HAP-1 (cell line): ENCODE results near the gene UBTD2.
"Not testable (repeated sequence)": the region's sequence is repeated elsewhere in the genome, so short reads cannot be mapped to it uniquely, and the experiment has no call there.

Experiments
- DNase-seq, 2 experiments: peaks; one replicate each; pipeline ENCODE4 v3.0.0-alpha.2; 2016 to 2020; ENCODE audit warnings: low spot score in 2 of 2
- H3K27me3 ChIP-seq: fragments of 250-450 bp; sonication (Bioruptor Pico); 2 replicates; pipeline ENCODE4 v1.5.1; 2020; ENCODE audit warnings: low read depth, mild to moderate bottlenecking, moderate library complexity
- H3K36me3 ChIP-seq: fragments of 250-450 bp; sonication (Bioruptor Pico); replicated peaks from 2 replicates; pipeline ENCODE4 v1.5.1; 2020; ENCODE audit warnings: mild to moderate bottlenecking
- H3K4me1 ChIP-seq: fragments of 250-450 bp; sonication (Bioruptor Pico); 2 replicates; pipeline ENCODE4 v1.5.1; 2020; ENCODE audit warnings: mild to moderate bottlenecking
- H3K4me3 ChIP-seq: fragments of 250-450 bp; sonication (Bioruptor Pico); 2 replicates; pipeline ENCODE4 v1.5.1; 2020; ENCODE audit warnings: mild to moderate bottlenecking, moderate library complexity
- H3K9me3 ChIP-seq: fragments of 250-450 bp; sonication (Bioruptor Pico); 2 replicates; pipeline ENCODE4 v1.5.1; 2020; ENCODE audit warnings: mild to moderate bottlenecking, moderate library complexity
- in situ Hi-C: fragments of 300-500 bp; cut with MboI; formaldehyde crosslinking; loops from 3 replicates; pipeline ENCODE4 v1.14.3; 2020; ENCODE audit warnings: low sequenced_read_pairs, inconsistent platforms, mixed read lengths

Gene UBTD2, protein sequence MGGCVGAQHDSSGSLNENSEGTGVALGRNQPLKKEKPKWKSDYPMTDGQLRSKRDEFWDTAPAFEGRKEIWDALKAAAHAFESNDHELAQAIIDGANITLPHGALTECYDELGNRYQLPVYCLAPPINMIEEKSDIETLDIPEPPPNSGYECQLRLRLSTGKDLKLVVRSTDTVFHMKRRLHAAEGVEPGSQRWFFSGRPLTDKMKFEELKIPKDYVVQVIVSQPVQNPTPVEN

DNA sequence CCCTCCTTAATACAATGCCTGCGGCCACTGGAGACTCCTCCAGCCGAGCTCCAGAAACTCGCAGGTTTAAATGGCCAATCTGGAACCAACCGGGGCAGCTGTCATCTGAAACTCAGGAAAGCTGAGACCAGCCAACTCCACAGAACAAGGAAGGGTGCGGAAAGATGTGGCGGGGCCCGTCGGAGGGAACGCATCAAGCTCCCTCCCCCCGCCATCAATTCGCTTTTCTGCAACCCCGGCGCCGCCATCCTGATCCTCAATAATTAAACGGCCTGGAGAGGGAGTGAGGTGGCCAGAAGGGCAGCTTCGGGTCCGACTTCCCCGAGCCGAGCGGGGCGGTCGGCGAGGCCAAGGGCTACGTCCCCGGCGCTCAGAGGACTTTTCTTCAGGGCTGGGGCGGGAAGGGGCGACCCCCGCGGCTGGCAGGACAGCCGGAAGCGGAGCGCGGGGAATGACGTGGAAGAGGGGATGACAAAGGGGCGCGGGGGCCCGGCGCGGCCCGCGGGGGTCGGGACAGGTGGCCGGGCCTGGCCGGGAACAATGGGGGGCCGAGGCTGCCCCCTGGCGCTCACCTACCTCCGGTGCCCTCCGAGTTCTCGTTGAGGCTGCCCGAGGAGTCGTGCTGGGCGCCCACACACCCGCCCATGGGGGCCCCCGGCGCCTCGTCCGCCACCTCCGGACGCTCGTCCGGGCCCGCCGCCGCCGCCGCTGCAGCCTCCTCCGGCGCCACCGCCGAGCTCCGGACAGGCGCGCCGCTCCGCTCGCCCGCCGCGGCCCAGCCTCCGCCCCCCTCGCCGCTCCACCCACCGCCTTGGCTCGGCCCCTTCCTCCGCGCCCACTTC lies at the start of gene UBTD2:
Gene UBTD2 (minus strand): TSS at position 745 of the 842 bp plus-strand sequence. CDS start 99 bp downstream, at position 646.
- H3K27me3 ChIP-seq, result no peaks in the 10 kb centered on the region
- H3K4me1 ChIP-seq, result peaks cover 20% of the 10 kb centered on the region
- in situ Hi-C loops, result loop anchor here (10.0 to 25.0 kb wide), 2 partner anchors 178 to 371 kb away; no protein-coding TSS in a partner anchor
- H3K4me3 ChIP-seq, result peak within 1 kb of the TSS; percentile 89
- H3K36me3 ChIP-seq, result no peaks in the 10 kb centered on the region
- peak; percentile 72 to 89 for DNase-seq
- no peaks in the 10 kb centered on the region for H3K9me3 ChIP-seq

DNA sequence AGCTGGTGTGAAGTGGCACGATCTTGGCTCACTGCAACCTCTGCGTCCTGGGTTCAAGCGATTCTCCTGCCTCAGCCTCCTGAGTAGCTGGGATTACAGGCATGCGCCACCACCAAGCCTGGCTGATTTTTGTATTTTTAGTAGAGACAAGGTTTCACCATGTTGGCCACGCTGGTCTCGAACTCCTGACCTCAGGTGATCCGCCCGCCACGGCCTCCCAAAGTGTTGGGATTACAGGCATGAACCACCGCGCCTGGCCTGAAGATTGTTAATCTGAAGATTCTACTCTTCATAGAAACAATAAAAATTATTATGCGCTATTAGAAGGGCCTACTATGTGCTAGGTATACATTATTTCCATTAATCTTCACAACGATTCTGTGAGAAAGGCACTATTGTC lies 43.3 kb upstream of the UBTD2 start:
- H3K4me3 ChIP-seq, H3K27me3 ChIP-seq, in situ Hi-C loops, H3K4me1 ChIP-seq, DNase-seq, H3K36me3 ChIP-seq, H3K9me3 ChIP-seq: not testable (repeated sequence)

DNA sequence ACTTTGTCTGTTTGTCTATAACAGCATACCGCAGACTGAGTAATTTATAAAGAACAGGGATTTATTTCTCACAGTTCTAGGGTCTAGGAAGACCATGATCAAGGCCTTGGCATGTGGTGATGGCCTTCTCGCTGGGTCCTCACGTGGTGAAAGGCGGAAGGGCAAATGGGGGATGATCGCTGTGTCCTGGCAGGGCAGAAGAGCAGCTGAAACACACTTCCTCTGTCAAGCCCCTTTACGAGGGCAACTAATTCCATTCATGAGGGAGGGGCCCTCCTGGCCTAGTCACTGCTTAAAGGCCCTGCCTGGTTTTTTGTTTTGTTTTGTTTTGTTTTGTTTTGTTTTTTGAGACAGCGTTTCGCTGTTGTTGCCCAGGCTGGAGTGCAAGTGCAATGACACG lies 41.9 kb upstream of the UBTD2 start:
- Histone ChIP-seq H3K4me3 (no peak overlapping the region), H3K9me3 (no peaks in the 10 kb centered on the region), H3K36me3 (no peaks in the 10 kb centered on the region), H3K27me3 (no peaks in the 10 kb centered on the region), H3K4me1 (no peaks in the 10 kb centered on the region)
- in situ Hi-C loops, result no loop called here
- no peak for DNase-seq

DNA sequence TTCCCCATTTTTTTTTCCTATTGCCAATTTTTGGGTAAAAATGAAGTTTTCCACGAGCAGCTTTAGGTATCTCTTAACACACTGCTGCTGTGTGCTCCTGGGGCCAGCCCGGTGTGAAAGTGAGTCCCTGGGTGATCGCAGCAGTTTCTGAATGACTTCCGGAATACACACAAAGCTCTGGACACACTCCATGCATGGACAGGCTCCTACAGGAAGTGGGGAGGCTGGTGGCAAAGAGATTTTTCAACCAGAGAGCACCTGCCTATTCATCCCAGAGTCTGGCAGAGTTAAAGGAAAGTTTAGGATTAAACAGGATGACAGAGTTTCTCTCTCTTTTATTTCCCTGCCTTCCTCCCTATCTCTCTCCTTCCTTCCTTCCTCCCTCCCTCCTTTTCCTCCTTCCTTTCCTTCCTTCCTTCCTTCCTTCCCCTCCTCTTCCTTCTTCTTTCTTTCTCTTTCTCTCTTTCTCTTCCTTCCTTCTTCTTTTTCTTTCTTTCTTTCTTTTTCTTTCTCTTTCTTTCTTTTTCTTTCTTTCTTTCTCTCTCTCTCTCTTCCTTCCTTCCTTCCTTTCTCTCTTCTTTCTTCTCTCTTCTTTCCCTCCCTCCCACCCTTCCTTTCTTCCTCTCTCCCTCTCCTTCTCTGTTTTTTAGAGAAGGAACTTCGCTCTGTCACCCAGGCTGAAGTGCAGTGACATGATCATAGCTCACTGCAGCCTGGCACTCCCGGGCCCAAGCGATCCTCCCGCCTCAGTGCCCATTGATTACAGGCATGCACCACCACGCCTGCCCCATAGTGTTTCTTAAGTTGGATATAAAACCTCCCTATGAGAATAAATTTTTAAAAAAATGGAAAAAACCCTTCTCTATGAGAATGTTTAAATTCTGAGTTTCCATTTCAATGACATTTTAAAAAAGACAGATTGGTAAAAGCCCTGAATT lies 38.7 kb upstream of the UBTD2 start:
- H3K9me3 ChIP-seq, result no peaks in the 10 kb centered on the region
- H3K27me3 ChIP-seq, result no peaks in the 10 kb centered on the region
- no peak for DNase-seq
- no peaks in the 10 kb centered on the region for H3K36me3 ChIP-seq
- H3K4me3 ChIP-seq, result no peak overlapping the region
- H3K4me1 ChIP-seq, result no peaks in the 10 kb centered on the region
- in situ Hi-C loops, result no loop called here

DNA sequence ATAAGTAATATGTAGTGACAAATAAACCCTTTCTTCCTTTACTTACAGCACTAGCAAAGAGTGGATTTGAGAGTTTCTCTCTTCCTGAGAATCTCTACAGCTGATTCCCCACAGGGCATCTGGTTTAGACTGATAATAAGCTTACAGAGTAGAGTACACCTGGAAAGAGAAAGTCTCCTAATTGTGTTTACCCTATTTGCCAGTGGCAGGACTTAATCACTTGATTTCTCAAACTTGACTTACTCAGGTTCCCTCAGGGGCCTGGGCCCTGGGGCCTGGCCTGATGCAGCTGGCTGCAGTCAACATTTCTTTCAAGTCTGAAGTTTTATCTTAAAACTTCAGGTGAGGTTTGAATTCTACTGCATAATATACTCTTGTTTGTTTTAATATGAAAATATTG lies 38.0 kb upstream of the UBTD2 start:
- H3K9me3 ChIP-seq, result no peaks in the 10 kb centered on the region
- H3K4me1 ChIP-seq, result no peaks in the 10 kb centered on the region
- no peaks in the 10 kb centered on the region for H3K36me3 ChIP-seq
- in situ Hi-C loops, result no loop called here
- H3K4me3 ChIP-seq, result no peak overlapping the region
- no peak for DNase-seq
- no peaks in the 10 kb centered on the region for H3K27me3 ChIP-seq

DNA sequence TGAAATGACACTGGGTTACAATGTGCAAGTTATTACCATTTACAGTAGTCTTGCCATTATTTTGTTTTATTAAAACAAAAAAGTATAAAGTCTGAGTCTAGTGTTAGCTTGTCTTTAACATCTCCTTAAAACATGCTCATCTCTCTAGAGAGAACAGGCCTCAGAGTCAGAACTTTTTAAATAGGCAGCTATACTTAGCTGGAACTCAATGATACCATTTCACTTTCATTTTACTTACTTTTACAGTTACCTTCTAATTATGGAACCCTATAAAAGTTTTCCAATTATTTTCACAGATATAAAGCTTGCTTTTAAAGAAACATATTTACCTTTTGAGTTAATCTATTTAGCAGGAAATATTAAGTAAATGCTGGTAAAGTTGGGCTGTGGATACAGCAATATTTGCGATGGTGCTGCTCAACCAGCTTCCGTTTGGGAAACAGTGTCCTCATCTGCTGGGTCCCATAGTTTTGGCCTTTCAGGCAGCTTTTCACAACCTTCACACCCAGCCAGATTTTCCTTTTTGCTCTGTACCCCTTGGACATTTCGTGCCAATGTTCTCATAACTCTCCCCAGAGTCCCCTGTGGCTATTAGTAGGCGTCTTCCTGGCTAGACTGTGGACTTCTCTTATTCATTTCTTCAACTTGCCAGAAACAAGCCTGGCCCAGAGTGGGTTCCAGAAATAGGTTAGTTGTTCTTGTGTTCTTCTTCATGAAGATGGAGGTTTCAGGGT lies 36.3 kb upstream of the UBTD2 start:
- Histone ChIP-seq H3K4me1 (no peaks in the 10 kb centered on the region), H3K9me3 (no peaks in the 10 kb centered on the region), H3K36me3 (no peaks in the 10 kb centered on the region), H3K4me3 (no peak overlapping the region), H3K27me3 (no peaks in the 10 kb centered on the region)
- DNase-seq, result no peak
- in situ Hi-C loops, result no loop called here

DNA sequence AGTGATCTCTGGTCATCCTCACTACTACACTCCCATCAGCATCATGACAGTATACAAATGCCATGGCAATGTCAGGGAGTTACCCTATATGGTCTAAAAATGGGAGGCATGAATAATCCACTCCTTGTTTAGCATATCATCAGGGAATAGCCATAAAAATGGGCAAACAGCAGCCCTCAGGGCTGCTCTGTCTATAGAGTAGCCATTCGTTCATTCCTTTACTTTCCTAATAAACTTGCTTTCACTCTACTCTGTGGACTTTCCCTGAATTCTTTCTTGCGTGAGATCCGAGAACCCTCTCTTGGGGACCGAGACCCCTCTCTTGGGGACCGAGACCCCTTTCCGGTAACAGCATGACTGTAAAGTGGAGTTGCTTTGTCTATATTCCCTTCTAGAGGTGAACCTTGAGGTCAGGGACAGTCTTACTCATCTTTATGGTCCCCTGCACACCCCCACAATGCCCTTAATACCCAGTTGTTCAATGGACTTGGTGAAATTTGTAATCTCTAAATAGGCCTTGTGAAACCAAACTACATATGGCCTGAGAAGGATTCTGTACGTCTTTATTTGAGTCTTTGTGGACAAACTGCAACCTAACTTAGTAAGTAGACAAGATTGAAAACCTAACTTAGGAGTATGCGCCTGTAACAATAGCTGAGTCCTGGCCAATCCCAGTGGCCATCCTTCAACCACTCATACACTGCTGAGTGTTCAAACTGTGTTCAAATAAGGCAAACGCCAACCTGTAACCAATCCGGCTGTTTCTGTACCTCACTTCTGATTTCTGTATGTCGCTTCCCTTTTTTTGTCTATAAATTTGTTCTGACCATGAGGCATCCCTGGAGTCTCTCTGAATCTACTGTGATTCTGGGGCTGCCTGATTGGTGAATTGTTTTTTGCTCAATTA lies 32.3 kb upstream of the UBTD2 start:
- peaks cover under 1% of the 10 kb centered on the region; the same call in 1 of the 2 replicates for H3K4me1 ChIP-seq
- no peak for DNase-seq
- no peaks in the 10 kb centered on the region for H3K9me3 ChIP-seq
- no peak overlapping the region for H3K4me3 ChIP-seq
- no peaks in the 10 kb centered on the region for H3K27me3 ChIP-seq
- no peaks in the 10 kb centered on the region for H3K36me3 ChIP-seq
- in situ Hi-C loops, result no loop called here

DNA sequence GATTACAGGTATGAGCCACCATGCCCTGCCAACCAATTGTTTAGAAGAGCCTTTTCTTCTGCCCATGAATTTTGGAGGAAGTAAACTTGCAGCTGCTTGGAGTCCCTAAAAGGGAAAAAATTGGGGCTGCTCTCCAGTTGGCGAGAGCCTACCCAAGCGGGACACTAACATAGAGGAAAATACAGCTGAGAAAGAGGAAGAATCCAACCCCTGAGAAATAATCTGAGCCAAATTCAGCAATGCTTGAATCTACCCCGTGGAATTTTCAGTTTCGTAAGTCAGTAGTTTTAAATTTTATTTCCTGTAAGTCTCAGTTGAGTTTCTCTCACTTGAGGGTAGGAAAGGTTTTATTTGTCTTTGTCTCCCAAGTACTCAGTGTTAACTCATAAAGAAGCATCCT lies 30.4 kb upstream of the UBTD2 start:
- Histone ChIP-seq H3K4me1 (peaks cover 5% of the 10 kb centered on the region; the same call in 1 of the 2 replicates), H3K9me3 (no peaks in the 10 kb centered on the region), H3K27me3 (no peaks in the 10 kb centered on the region), H3K36me3 (no peaks in the 10 kb centered on the region), H3K4me3 (no peak overlapping the region)
- in situ Hi-C loops, result no loop called here
- no peak for DNase-seq

DNA sequence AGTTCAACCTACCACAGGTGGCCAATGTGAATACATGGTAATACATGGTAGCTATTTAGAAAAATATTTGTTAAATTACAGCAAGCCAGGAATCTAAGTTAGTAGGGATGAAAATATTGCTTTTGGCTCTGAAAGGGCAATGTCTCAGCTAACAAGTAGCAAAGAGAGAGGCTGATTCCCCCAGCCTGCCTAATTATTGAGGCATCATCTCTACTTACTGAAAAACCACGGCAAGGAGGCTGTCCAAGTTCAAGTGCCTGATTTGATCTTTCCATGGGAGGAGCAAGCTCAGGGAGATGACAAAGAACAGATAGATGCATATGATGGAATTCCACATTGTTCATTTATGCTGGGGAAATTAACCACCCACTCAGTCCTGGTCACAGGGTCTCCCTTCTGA lies 28.7 kb upstream of the UBTD2 start:
- H3K36me3 ChIP-seq, result no peaks in the 10 kb centered on the region
- no peak overlapping the region for H3K4me3 ChIP-seq
- H3K27me3 ChIP-seq, result no peaks in the 10 kb centered on the region
- DNase-seq, result no peak
- H3K9me3 ChIP-seq, result no peaks in the 10 kb centered on the region
- peaks cover 5% of the 10 kb centered on the region; the same call in 1 of the 2 replicates for H3K4me1 ChIP-seq
- in situ Hi-C loops, result no loop called here

DNA sequence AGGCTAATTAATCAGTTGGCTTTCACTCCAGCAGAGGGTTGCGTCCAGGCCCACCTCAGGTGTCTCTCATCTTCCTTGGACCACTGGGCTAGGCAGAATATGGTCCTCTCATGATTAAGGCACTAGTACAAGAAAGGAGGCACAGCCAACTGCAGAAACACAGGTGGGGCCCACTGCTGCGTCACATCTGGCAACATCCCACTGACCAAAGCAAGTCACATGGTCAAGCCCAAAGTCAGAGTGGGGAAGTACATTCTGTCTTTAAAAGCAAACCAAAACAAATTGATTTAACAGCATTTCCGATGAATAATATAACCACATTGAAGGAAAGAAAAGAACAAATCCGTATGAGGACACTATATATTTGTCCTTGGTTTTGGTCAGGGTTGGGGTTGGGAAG lies 28.0 kb upstream of the UBTD2 start:
- in situ Hi-C loops, result no loop called here
- no peak for DNase-seq
- Histone ChIP-seq H3K4me1 (peaks cover 5% of the 10 kb centered on the region; the same call in 1 of the 2 replicates), H3K27me3 (no peaks in the 10 kb centered on the region), H3K9me3 (no peaks in the 10 kb centered on the region), H3K36me3 (no peaks in the 10 kb centered on the region), H3K4me3 (no peak overlapping the region)

DNA sequence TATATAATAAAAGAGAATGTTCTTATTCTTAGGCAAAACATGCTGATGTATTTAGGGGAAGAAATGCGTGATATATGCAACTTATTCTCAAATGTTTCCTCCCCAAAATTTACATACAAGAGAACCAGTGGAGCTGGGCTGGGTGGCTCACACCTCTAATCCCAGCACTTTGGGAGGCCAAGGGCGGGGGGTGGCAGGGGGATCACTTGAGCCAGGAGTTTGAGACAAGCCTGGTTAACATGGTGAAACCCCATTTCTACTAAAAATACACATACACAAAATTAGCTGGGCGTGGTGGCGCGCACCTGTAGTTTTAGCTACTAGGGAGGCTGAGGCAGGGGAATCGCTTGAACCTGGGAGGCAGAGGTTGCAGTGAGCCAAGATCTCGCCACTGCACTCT lies 27.5 kb upstream of the UBTD2 start:
- no peaks in the 10 kb centered on the region for H3K36me3 ChIP-seq
- H3K4me1 ChIP-seq, result peaks cover 5% of the 10 kb centered on the region; the same call in 1 of the 2 replicates
- no peak overlapping the region for H3K4me3 ChIP-seq
- H3K9me3 ChIP-seq, result no peaks in the 10 kb centered on the region
- no peak for DNase-seq
- in situ Hi-C loops, result no loop called here
- no peaks in the 10 kb centered on the region for H3K27me3 ChIP-seq

DNA sequence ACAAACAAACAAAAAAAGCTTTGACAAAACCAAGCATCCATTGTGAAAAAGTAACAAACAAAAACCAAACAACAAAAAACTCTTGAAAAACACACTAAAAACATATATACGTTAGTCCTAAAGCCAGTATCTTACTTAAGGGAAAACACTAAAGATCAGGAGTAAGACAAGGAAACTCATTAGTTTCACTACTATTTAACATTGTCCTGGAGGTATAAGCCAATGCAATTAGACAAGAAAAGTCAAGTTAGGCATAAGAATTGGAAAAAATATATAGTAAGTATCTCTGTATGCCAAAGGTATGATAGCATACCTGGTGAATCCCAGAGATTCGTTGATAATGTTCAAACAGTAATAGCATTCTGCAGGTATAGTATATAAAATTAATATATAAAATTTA lies 21.8 kb upstream of the UBTD2 start:
- no peaks in the 10 kb centered on the region for H3K36me3 ChIP-seq
- no peak for DNase-seq
- no peak overlapping the region for H3K4me3 ChIP-seq
- no peaks in the 10 kb centered on the region for H3K27me3 ChIP-seq
- H3K4me1 ChIP-seq, result peaks cover 11% of the 10 kb centered on the region
- H3K9me3 ChIP-seq, result peaks cover 2% of the 10 kb centered on the region; the same call in 1 of the 2 replicates
- in situ Hi-C loops, result no loop called here
